ENCODE data around the gene MRPL32.

MRPL32 gene

DNA sequence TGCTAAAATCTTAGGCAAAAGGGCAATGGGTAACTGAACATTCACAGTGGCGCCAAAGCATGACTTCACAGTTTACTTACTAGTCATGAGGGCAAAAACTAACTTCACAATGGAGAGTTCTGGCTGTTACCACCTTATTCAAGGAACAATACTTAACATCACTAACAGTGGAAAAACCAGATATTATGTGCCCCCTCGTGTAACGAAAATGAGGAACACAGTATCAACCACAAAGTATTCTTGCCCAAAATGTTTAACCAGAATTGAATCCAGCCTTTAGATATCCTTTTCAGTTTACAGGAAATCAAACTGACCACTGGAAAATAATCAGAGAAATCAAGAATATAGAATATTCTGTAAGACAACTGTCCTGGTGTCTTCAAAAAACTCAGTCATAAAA, 29.8 kb upstream of the MRPL32 start:
- TF ChIP-seq, protein P1, sequence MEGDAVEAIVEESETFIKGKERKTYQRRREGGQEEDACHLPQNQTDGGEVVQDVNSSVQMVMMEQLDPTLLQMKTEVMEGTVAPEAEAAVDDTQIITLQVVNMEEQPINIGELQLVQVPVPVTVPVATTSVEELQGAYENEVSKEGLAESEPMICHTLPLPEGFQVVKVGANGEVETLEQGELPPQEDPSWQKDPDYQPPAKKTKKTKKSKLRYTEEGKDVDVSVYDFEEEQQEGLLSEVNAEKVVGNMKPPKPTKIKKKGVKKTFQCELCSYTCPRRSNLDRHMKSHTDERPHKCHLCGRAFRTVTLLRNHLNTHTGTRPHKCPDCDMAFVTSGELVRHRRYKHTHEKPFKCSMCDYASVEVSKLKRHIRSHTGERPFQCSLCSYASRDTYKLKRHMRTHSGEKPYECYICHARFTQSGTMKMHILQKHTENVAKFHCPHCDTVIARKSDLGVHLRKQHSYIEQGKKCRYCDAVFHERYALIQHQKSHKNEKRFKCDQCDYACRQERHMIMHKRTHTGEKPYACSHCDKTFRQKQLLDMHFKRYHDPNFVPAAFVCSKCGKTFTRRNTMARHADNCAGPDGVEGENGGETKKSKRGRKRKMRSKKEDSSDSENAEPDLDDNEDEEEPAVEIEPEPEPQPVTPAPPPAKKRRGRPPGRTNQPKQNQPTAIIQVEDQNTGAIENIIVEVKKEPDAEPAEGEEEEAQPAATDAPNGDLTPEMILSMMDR (conservative IDR thresholded peaks at IDR 0.05; ENCODE audit: low read depth, low read length) = no peak
- no peak for DNase-seq (ENCODE audit: low read depth)
- H3K4me3 ChIP-seq (ENCODE audit: low read length) = no peak overlapping the region

DNA sequence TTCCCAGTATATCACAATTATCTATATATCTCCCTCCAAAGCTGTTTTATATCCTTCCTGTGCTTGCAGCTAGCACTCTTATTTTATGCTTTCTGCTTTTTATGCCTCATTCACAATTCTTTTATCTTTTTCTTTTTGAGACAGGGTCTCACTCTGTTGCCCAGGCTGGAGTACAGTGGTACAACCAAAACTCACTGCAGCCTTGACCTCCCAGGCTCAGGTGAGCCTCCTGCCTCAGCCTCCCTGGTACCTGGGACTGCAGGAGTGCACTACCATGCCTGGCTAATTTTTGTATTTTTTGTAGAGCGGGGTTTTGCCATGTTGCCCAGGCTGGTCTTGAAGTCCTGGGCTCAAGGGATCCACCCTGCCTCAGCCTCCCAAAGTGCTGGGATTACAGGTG, 26.0 kb upstream of the MRPL32 start:
- H3K4me3 ChIP-seq (ENCODE audit: low read length) = no peak overlapping the region
- no peak for DNase-seq (ENCODE audit: low read depth)
- TF ChIP-seq, protein P1 (conservative IDR thresholded peaks at IDR 0.05; ENCODE audit: low read depth, low read length) = no peak

DNA sequence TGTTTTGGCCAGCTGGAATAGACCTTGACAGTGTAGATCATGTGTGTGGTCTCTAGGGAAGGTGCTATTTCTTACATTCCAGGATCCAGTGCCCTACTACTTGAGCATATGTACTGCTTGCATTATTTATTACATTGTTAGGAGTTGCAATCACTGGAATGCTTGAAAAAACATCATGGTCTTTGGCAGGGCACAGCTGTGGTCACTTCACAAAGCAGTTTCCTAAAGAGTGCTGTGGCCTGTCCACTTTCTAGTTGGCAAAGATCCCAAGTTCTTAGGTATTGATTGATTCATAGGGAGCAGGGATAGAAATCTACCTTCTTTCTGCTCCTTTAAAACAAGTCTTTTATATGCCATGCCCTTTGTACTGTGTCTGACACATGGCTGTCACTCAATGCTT, 24.9 kb upstream of the MRPL32 start:
- DNase-seq (ENCODE audit: low read depth) = no peak

DNA sequence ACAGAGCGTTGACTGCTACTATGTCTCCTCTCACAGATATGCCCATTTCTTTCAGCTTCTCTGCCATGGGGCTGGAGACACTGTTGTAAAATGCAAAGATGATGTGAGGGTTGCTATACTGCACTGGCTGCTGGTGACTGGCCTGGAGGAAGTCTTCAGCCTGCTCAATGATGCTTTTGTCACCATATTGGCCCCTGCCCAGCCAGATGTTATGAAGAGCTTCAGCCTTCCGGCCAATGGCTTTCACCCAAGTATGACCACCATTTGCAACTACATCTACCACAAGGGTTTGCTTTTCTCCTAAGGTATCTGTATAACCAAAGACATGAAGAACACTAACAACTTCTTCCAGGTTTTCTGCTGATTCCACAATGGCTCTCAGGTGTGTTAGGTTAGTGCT, 21.9 kb upstream of the MRPL32 start:
- TF ChIP-seq, protein P1 (conservative IDR thresholded peaks at IDR 0.05; ENCODE audit: low read depth, low read length) = no peak
- no peak overlapping the region for H3K4me3 ChIP-seq (ENCODE audit: low read length)
- DNase-seq (ENCODE audit: low read depth) = no peak

More for the DNA sequence above, 24.9 kb upstream of the MRPL32 start:
- TF ChIP-seq, protein P1 (conservative IDR thresholded peaks at IDR 0.05; ENCODE audit: low read depth, low read length) = no peak
- no peak overlapping the region for H3K4me3 ChIP-seq (ENCODE audit: low read length)

DNA sequence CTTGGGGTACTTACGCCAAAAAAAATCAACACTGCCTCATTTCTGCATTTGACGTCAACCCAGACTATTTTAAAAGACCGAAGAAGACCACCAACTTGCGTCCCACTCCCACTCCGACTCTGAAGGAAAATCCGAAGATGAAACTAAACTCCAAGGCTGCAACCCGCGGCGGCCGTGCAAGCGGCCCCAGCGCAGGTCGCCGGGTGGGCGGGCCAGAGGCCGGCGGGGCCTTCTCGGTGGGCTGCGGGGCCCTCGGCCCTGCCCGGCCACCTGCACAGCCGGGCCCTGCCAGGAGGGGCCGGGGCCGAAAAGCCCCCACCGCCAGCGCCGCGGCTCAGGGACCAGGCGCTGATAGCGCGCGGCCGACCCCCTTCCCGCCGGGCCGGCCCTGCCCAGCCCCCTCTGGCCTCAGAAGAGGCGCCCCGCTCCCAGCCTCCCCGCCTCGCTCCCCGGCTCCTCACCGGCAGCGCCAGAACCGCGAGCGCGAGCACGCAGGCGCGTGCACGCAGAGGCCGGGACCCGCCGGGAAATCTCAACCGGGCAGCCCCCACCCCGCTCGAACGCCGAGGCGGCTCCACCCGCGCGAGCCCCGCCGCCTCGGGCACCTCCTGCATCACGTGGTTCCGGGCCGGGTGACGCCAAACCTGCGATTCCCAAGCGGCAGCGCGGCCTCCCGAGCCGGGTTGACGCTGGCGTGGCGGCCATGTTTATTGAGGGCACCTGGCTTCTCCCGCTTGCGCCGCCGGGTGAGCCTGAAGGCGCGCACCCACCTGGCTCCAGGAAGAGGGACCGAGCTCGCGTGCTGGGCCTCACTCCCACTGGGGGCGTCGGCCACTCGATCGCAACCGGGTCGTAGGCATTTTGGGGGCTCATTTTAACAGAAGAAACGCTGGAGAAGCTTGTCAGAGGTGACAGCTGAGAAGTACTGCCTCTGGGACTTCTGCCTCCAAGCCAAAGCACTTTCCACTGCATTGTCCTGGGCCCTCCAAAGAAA, 20.4 kb upstream of the MRPL32 start, which contains the start of gene C7orf25:
Gene C7orf25 (minus strand): TSS at position 617 of the 994 bp plus-strand sequence. CDS start 1,170 bp downstream, outside the sequence.
- TF ChIP-seq, protein P1 (conservative IDR thresholded peaks at IDR 0.05; ENCODE audit: low read depth, low read length) = peak; percentile 9
- H3K4me3 ChIP-seq (ENCODE audit: low read length) = peak within 1 kb of the TSS; percentile 74

DNA sequence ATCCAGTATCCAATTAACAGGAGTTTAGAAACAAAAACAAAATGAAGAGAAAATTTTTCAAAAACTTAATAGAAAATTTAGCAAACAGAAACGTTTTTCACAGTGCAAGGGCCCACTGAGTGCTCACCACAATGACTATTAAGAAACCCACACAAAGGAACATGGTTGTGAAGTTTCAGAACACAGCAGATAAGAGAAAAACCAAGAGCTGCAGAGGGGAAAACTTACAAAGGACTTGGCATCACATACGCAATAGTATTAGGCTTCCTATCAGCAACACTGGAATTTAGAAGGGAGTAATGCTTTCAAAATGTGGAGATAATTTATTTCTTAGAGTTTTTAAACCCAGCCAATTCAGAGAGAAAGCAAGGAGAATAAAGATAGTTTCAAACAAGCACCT, 18.6 kb upstream of the MRPL32 start:
- TF ChIP-seq, protein P1 (conservative IDR thresholded peaks at IDR 0.05; ENCODE audit: low read depth, low read length) = no peak
- no peak overlapping the region for H3K4me3 ChIP-seq (ENCODE audit: low read length)
- no peak for DNase-seq (ENCODE audit: low read depth)

More for the DNA sequence above, 20.4 kb upstream of the MRPL32 start, which contains the start of gene C7orf25:
- DNase-seq (ENCODE audit: low read depth) = peak; percentile 78

All from retinal pigment epithelial cell (primary cell).